NCI-H82 treated with DMSO at 0.1 percent for 48 hours (cell line): ENCODE measurements around the gene YY1.
"Not testable (repeated sequence)": the region's sequence is repeated elsewhere in the genome, so short reads cannot be mapped to it uniquely, and the experiment has no call there.

Source experiments
- DNase-seq: peaks from one replicate; lab custom pipeline; 2025; ENCODE audit not compliant: unreplicated experiment; lab: John Stamatoyannopoulos, UW

The YY1 gene

GRCh38 chr14:100213956-100214769 is 24.8 kb upstream of the YY1 start:
- DNase-seq = peak; percentile 51

DNA sequence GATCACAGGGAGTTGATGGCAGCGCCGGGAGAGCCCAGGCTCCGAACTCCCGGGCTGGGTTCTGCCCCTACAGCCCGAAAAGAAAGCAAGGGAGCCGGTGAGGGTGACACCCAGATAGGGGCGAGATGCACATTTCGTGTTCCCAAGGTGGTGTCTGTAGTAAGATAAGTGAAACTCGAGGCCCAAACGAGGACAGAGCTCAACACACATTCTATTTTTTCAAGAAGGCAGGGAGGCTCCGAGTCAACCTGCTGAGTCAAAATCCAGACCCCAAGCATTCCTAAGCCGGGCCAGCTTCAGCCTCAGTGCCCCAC is 24.2 kb upstream of the YY1 start:
- DNase-seq = no peak

DNA sequence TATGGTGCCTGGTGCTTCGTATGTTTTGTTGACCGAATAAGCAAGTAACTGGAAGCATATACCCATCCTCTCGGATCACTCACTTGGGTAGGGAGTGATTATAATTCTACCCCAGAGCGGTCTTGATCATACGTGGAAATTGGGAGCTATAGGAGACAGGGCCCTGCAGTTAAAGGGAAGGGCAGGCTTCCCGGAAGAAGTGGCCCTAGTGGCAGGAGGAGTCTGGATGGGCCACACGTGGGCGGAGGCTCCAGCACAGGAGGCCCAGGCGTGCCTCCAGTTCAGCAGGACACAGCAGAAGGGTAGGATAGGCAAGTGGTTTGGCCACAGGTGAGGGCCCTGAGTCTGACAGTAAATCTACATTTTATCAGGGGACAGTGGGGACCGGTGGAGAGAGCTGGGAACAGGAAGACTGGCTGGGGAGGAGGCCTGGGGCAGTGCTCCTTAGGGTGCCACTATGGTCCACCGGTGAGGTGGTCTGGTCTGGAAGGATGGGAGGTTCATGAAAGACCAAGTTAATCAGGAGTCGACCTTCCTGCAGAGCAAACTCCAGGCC is 23.5 kb upstream of the YY1 start:
- DNase-seq = no peak

DNA sequence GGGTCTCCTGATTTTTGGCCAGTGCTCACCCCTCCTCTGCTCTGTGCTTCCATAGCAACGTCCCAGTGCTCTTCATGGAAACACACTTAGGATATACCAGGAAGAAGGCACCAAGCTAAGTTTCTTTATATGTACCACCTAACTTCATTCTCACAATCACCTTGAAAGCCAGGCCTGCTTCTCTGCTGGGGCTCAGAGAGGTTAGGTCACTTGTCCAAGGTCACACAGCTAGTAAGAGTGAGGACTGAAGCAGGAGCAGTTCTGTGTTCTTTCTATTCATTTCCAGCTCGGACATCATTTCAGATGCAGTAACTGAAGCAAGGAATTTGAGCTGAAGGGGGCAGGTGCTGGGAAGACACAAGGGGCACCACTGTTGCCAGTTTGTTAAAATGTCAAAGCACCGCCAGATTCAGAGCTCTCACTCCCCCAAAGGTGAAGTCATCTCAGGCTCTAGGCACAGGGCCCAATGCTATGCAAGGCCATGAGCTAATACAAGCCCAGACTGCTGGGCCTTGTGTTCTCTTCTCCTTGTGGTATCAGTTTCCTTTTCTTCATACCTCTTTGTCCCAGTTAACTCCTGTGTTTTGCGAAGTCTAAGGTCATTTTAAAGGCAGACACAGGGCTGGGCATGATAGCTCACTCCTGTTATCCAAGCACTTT is 19.7 kb upstream of the YY1 start:
- no peak for DNase-seq

DNA sequence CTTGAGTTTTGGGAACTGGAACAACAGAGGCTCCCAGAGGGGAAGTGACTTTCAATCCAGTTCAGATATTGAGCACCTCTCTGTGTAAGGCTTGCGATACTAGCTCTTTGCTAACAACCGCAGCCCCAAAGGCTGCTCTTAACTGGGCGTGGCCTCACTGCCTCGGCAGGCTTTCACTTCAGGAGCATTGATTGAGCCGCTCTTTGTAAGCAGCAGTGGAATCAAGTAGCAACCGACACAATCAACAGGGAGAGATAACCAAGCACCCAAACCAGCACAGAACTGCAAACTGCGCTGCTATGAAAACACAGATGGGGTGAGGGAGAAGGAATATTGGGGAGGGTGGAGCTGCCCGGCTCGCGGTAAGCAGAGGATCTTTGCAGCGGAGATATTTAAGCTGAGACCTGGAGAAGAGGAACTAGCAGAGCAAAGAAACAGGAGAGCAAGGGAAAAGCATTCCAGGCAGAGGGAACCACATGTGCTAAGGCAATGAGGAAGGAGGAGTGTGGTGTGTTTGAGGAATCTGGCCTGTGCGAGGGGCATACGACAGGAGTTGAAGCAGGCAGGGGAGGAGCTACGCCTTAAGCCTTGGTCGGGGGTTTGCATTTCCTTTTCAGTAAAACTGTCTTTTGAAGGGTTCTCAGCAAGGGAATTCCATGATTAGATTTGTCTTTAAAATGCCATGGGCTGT is 17.3 kb upstream of the YY1 start:
- peak; percentile 36 for DNase-seq

DNA sequence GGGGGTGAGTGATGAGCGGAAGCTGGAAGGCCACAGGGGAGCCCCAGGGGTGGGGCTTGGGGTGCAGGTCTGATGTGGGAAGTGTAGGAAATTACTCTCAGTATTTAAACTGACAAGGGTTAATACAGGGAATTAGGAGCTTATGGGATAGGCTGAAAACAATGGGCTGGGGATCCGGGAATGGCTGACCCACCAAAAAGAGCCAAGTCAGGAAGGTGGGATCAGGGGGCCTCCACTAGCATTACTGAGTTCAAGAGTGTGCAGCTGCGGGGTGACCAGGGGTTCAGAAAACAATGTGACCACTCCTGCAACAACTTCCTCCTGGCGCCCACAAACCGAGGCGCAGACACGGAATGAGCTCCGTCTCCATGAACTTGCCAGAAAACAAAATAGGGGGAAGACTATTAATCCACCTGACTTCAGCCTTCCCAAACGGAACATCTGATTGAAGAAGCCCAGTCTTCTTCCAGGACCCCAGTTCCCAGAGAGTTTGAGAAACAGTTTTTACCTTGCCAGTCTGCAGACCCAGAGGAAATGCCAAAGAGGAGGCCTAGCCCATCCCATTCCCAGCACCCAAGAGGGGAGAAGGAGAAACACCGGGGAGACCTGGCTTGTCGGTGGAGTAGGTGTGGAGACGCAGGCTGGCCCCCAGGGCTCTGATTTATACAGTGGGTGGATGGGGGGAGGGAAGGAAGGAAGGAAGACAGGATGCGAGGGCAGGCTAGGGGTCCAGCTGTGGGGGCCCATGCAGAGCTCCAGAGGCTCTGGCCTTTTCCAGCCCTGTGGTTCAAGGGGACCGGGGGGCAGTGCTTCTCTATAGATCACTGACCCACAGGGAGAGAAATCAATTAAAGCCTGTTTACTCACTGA is 16.5 kb upstream of the YY1 start:
- DNase-seq = no peak

- peak; percentile 18 for DNase-seq
Measured at GRCh38 chr14:100223332-100224201, 15.4 kb upstream of the YY1 start.

DNA sequence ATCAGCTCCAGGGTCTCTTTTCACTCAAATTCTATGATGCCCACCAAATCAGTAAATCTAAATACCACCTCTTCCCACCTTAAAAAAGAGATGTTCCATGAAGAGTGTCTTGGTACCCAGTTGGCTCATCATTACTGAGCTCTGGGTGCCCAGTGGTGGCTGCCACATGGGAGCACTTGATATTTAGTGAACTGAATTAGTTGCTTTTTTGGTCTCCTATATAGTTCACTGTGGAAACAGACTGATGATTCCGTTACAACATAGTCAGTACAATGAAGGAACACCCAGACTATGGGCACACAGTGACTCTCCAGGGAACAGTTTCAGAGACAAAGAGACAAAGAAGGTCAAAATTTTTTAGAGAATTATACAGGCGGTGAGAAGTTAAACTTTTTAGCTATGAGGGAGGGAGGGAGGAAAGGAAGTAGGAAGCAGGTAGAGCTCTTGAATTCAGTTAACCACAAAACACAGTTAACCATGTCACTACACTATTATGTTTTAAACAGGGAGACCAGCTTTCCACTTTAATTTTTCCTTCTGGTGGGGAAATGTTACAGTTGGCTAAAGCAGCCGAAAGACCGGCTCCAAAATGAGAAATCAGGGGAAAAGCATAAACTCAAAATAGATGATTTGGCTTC is 14.6 kb upstream of the YY1 start:
- no peak for DNase-seq

DNA sequence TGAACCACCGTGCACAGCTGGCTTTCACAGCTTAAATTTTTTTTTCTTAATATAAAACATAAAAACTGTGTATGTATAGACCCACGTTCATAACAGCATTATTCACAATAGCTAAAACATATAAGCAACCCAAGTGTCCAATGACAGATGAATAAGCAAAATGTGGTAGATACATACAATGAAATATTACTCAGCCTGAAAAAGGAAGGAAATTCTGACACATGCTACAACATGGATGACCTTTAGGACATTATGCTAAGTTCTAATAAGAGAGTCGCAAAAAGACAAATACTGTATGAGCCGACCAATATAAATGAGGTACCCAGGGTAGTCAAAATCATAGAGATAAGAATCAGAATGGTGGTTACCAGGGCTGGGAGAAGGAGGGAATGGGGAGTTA is 13.8 kb upstream of the YY1 start:
- DNase-seq = no peak

DNA sequence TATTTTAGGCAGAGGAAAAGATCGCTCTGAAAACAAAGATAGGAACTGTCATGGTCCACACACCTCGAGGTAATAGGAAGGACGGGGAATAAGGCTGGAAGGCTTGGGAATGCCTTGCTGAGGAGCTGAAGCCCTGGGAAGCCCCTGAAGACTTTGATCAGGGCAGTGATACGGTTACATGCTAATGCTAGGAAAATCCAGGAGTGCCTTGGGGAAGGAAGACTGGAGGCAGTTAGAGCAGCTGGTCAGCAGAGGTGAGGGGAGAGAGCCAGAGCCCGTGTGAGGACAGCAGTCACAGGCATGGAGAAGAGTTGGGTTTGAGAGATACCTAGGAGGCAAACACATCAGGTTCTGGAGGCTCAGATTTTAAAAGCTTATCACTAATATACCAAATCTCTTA is 8.6 kb upstream of the YY1 start:
- DNase-seq = no peak

DNA sequence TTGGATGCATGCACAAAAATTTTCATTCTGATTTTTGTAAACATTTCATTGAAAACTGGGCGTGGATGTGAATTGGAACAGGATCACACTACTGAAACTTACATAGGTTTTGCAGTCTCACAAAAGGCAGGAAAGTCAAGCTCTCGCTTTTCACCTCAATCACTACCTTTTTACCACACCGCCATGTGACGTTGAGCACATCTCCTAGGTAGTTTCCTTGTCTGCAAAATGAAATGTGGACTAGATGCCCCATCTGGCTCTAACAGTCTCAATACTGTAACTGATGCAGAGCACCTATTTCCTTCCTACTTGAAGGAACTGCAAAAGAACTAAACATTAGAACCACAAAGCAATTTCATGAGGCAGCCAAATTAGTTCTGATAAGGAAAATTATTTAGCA is 4.4 kb upstream of the YY1 start:
- no peak for DNase-seq

DNA sequence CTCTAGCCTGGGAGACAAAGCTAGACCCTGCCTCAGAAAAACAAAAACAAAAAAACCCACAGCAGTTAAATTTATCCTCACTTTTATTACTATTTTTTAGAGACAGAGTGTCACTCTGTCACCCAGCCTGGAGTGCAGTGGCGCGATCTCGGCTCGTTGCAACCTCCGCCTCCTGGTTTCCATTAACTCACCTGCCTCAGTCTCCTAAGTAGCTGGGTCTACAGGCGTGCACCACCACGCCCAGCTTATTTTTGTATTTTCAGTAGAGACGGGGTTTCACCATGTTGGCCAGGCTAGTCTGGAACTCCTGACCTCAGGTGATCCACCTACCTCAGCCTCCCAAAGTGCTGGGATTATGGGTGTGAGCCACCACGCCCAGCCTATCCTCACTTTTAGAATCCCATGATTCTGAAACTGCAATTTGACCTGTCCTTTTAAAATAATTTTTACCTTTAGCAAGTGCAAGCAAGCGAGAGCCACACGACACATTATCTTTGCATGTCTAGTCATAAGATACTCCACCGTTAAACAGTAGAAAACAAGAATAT is 2.6 kb upstream of the YY1 start:
- DNase-seq = not testable (repeated sequence)

GRCh38 chr14:100236881-100237280 is 2.1 kb upstream of the YY1 start:
- DNase-seq = no peak

DNA sequence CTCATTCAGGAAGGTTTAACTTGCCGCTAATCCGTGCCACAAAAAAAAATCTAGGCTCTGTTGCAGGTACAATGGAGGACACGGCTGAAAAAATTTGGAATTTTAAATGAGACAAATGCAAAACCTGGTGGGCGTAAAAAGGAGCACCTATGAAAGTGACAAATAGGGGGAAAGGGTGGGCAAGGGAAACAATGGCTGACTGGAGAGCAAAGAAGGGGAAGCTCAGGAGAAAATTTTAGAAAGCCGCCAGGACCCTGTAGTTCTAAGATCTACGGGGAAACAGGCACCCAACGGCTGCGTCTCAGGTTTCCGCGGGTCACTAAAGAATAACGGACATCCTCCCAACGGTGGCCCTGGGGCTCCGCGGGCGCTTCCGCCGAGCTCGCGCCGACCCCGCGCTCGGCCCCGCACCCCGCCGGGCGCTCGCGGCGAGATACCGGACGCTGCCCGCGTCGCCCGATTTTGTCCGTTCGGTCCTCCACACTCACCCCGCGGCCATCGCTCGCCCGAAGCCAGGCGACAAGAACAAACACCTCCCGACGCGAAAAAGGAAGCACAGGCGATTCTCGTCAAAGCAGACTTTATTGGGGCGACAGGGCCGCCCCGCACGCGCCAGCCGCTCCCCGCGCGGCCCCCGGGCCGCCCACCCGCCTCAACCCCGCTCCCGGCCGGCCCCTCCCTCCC is 1.1 kb upstream of the YY1 start:
- DNase-seq = peak; percentile 12

DNA sequence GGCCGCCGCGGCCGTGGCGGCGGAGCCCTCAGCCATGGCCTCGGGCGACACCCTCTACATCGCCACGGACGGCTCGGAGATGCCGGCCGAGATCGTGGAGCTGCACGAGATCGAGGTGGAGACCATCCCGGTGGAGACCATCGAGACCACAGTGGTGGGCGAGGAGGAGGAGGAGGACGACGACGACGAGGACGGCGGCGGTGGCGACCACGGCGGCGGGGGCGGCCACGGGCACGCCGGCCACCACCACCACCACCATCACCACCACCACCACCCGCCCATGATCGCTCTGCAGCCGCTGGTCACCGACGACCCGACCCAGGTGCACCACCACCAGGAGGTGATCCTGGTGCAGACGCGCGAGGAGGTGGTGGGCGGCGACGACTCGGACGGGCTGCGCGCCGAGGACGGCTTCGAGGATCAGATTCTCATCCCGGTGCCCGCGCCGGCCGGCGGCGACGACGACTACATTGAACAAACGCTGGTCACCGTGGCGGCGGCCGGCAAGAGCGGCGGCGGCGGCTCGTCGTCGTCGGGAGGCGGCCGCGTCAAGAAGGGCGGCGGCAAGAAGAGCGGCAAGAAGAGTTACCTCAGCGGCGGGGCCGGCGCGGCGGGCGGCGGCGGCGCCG is 381 bp downstream of the YY1 start:
- no peak for DNase-seq

DNA sequence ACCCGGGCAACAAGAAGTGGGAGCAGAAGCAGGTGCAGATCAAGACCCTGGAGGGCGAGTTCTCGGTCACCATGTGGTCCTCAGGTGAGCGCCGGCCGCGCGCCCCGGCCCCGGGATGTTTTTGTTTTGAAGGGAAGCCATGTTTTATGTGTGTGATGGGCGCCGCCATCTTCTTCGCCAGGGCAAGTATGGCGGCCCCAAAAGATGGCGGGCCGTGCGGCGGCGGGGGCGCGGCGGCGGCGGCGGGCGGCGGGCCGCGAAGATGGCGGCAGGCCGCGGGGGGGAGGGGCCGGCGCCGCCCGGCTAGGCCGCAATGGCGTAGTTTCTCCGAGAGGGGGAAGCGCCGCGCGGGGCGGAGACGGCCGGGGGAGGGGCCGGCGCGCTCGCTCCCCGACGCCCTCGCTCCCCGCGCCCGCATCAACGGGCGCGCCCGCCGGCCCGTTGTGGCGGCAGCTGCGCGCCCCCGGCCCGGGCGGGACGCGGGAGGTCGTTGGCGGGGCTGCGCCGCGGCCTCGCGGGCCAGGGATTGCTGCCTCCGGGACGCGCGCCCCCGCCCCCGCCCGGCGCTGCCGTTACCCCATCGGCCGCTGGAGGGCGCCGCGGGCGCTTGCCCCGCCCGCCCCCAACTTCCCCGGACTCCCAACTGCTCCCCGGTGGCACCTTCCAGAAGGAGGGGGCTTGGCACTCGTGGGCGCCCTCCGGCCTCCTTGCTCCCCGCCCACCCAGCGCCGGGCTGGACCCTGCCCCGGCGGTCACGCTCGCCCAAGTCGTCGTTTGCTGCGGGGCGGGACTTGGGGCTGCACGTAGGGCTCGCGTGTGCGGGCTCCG is 1.1 kb downstream of the YY1 start:
- peak; percentile 6 for DNase-seq

GRCh38 chr14:100240668-100241032 is 1.7 kb downstream of the YY1 start:
- DNase-seq = no peak
